ENCODE results near the gene MAP1B.

DNA sequence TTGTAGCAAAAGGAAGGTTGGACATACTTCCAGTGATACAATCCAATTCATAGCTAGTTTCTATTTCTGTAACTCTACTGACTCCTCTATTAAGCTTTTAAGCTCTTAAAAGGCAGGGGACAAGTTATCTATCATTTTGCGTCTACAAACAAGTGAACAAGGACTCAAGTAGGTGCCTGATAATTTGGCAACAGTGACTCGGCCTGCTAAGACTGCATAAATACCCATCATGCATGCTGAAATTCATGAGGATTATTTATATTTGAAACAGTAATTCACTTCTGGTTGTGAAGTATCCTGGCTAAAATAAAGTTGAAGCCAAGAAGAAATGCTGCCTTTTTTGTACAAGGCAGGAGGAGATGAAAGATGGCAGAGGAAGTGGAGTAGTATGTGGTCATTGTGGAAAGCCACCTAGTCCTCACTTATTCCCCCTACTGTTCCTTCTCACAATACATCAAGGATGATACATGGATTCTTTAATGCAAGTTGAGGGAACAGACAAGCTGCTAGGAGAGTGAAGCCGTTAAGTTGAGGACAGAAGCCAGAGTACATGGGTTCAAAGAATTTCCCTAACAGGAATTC is 138.8 kb downstream of the MAP1B start:
- TF ChIP-seq, protein P1, sequence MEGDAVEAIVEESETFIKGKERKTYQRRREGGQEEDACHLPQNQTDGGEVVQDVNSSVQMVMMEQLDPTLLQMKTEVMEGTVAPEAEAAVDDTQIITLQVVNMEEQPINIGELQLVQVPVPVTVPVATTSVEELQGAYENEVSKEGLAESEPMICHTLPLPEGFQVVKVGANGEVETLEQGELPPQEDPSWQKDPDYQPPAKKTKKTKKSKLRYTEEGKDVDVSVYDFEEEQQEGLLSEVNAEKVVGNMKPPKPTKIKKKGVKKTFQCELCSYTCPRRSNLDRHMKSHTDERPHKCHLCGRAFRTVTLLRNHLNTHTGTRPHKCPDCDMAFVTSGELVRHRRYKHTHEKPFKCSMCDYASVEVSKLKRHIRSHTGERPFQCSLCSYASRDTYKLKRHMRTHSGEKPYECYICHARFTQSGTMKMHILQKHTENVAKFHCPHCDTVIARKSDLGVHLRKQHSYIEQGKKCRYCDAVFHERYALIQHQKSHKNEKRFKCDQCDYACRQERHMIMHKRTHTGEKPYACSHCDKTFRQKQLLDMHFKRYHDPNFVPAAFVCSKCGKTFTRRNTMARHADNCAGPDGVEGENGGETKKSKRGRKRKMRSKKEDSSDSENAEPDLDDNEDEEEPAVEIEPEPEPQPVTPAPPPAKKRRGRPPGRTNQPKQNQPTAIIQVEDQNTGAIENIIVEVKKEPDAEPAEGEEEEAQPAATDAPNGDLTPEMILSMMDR (IDR thresholded peaks at IDR 0.05) = no peak
- TF ChIP-seq POLR2A (IDR thresholded peaks at IDR 0.05) = no peak
